Right lobe of liver (tissue), 6 donors: ENCODE results near the gene SDK1. TPM values are rescaled to one million over a fixed set of nuclear protein-coding genes. Genes with fewer than 3 reads are reported as not detected.

Experiments used
- ATAC-seq, 4 donors: fragments of 200-7000 bp; cut with Tn5 transposase; one replicate each; pipeline ENCODE4 v1.9.1; 2020; ENCODE audit warnings: mild to moderate bottlenecking in 4 of 4, moderate library complexity in 4 of 4
- DNase-seq, 3 donors: peaks; one replicate each; pipeline ENCODE4 v3.0.0-alpha.2; 2020
- H3K27ac ChIP-seq, 3 donors: fragments of 200-600 bp; one replicate each; pipeline ENCODE4 v1.8.0; 2022
- H3K27me3 ChIP-seq, 2 donors: fragments of 200-600 bp; one replicate each; pipeline ENCODE4 v1.8.0; 2022
- H3K36me3 ChIP-seq, 4 donors: fragments of 200-600 bp; sonication (generic) in 1 of 4; one replicate each; pipeline versions ENCODE4 v1.5.1 to v1.8.0; 2017 to 2022; ENCODE audit warnings: control low read depth in 1 of 4
- H3K4me1 ChIP-seq, 4 donors: fragments of 200-600 bp; sonication (generic) in 1 of 4; one replicate each; pipeline versions ENCODE4 v1.5.1 to v1.8.0; 2017 to 2022; ENCODE audit warnings: control low read depth in 1 of 4
- H3K4me3 ChIP-seq, 3 donors: fragments of 200-600 bp; one replicate each; pipeline ENCODE4 v1.8.0; 2022
- H3K9me3 ChIP-seq, 4 donors: fragments of 200-600 bp; sonication (generic) in 1 of 4; one replicate each; pipeline versions ENCODE4 v1.5.1 to v1.8.0; 2017 to 2022; ENCODE audit warnings: control low read depth in 1 of 4
- POLR2A ChIP-seq: fragments of 450-650 bp; IDR thresholded peaks from one replicate; pipeline ENCODE4 v1.6.1; 2017; ENCODE audit warnings: antibody characterized with exemption, mild to moderate bottlenecking
- WGBS: methylation state at CpG from one replicate; pipeline ENCODE4 v1.1.6; 2018; ENCODE audit warnings: low coverage, low lambda C conversion rate; ENCODE audit not compliant: insufficient coverage; ENCODE audit errors: missing lambda C conversion rate; 5-methylcytosine and 5-hydroxymethylcytosine counted together
- intact Hi-C, 2 donors: fragments of 100-400 bp; cut with DNase I; formaldehyde crosslinking; loops; one replicate each; pipeline versions ENCODE4 v1.11.2 to v1.14.1; 2022
- total RNA-seq, 6 experiments: library from RNA; depleted of rRNA in 2 of 6; stranded (reverse); fragments of >200 nt in 2 of 6; fragmentation: NEBNext Ultra II Directional in 3 of 6; extraction: Animal tissue kit (Norgen Biotek cat#: 25700) in 3 of 6; gene quantifications; one replicate each; pipeline versions ENCODE4 v1.1.0 to v1.2.4, GENCODE V29; 2016 to 2023
- TF ChIP-seq, protein P1 (sequence below), 4 donors: fragments of 200-600 bp in 3 of 4; fragments of 450-650 bp in 1 of 4; IDR thresholded peaks; one replicate each; pipeline versions ENCODE4 v1.5.1 to v1.8.0; 2016 to 2022; ENCODE audit warnings: antibody characterized with exemption in 4 of 4, mild to moderate bottlenecking in 2 of 4
- donor health status: DM: no; HTN: yes; CAD: no.
- donor health status: DM: no; HTN: no; CAD: no.
- donor health status: DM: no; HTN: no; CAD: no.
- donor health status: DM: no; HTN: yes; CAD: no.
- donor health status: DM: no; HTN: yes; CAD: no.

The SDK1 gene
- total RNA-seq, 6 experiments from 2014 or later = 0.07 to 1.4 (median 0.65) TPM

- Histone ChIP-seq H3K36me3 (no peaks in the 10 kb centered on the region), H3K27me3 (no peaks in the 10 kb centered on the region), H3K4me3 (no peak overlapping the region), H3K4me1 (no peaks in the 10 kb centered on the region), H3K9me3 (no peaks in the 10 kb centered on the region), H3K27ac (no peak overlapping the region)
- ATAC-seq (no peak), DNase-seq (no peak)
- 65% methylated on average over 10 of the region's 12 CpGs for WGBS
- intact Hi-C loops = no loop called here
- TF ChIP-seq, protein P1, sequence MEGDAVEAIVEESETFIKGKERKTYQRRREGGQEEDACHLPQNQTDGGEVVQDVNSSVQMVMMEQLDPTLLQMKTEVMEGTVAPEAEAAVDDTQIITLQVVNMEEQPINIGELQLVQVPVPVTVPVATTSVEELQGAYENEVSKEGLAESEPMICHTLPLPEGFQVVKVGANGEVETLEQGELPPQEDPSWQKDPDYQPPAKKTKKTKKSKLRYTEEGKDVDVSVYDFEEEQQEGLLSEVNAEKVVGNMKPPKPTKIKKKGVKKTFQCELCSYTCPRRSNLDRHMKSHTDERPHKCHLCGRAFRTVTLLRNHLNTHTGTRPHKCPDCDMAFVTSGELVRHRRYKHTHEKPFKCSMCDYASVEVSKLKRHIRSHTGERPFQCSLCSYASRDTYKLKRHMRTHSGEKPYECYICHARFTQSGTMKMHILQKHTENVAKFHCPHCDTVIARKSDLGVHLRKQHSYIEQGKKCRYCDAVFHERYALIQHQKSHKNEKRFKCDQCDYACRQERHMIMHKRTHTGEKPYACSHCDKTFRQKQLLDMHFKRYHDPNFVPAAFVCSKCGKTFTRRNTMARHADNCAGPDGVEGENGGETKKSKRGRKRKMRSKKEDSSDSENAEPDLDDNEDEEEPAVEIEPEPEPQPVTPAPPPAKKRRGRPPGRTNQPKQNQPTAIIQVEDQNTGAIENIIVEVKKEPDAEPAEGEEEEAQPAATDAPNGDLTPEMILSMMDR (IDR thresholded peaks at IDR 0.05) = no peak
- TF ChIP-seq POLR2A = no peak
Observed at GRCh38 chr7:4085937-4086691, 785.1 kb downstream of the SDK1 start.

DNA sequence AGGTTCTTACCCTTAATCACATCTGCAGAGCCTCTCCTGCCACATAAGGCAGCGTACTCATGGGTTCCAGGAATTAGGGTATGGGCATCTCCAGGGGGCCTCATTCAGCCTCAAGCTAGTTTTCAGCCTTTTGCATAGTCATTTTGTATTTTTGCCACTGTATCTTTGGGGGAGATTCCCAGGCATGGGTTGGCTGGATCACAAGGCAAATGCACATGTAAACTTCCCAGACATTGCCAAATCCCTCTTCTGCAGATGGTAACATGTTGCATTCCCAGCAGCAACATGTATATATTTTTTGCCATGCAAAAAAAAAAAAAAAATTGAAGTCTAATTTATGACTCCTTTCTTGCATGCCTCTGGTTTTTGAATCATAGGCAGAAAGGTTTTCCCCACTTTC, 785.7 kb downstream of the SDK1 start:
- ATAC-seq = no peak
- Histone ChIP-seq H3K27ac (no peak overlapping the region), H3K27me3 (no peaks in the 10 kb centered on the region), H3K36me3 (no peaks in the 10 kb centered on the region), H3K4me1 (no peaks in the 10 kb centered on the region), H3K4me3 (no peak overlapping the region), H3K9me3 (no peaks in the 10 kb centered on the region)
- no peak for DNase-seq
- 69% methylated on average over 1 of the region's 1 CpG for WGBS
- TF ChIP-seq, protein P1 (IDR thresholded peaks at IDR 0.05) = no peak
- TF ChIP-seq POLR2A = no peak
- intact Hi-C loops = no loop called here

DNA sequence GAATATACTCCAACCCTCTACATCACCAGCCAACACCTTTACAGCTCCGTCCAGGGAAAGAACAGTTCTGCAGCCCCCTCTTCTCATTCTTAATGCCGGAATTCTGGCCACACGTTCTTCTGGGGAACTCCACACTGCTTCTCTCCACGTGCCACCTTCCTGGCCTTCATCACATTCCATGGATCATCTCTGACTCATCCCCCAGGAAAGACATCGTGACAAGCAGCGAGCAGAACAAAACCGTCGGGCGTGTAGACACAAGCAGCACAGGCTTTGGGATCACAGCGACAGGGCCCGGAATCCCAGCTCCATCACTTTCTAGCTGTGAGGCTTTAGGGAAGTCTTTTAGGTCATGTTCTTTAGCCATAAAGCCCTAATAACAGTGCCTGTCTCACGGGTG, 790.7 kb downstream of the SDK1 start:
- ATAC-seq (no peak), DNase-seq (no peak)
- no peaks in the 10 kb centered on the region for H3K9me3 ChIP-seq
- no peaks in the 10 kb centered on the region for H3K36me3 ChIP-seq
- WGBS = 84% methylated on average over 12 of the region's 12 CpGs
- H3K4me1 ChIP-seq = no peaks in the 10 kb centered on the region
- H3K27ac ChIP-seq = no peak overlapping the region
- no peak for TF ChIP-seq POLR2A
- TF ChIP-seq, protein P1 (IDR thresholded peaks at IDR 0.05) = no peak
- no peaks in the 10 kb centered on the region for H3K27me3 ChIP-seq
- H3K4me3 ChIP-seq = no peak overlapping the region
- intact Hi-C loops = no loop called here

- Histone ChIP-seq H3K27ac (no peak overlapping the region), H3K4me3 (no peak overlapping the region), H3K4me1 (no peaks in the 10 kb centered on the region), H3K9me3 (no peaks in the 10 kb centered on the region), H3K27me3 (no peaks in the 10 kb centered on the region), H3K36me3 (no peaks in the 10 kb centered on the region)
- TF ChIP-seq POLR2A = no peak
- TF ChIP-seq, protein P1 (IDR thresholded peaks at IDR 0.05) = no peak
- 57% methylated on average over 2 of the region's 2 CpGs for WGBS
- ATAC-seq = no peak
- DNase-seq = no peak
- intact Hi-C loops = no loop called here
Observed at GRCh38 chr7:4093035-4093434, 792.0 kb downstream of the SDK1 start.
